ENCODE data around the gene MCM5. TPM values are rescaled to one million over a fixed set of nuclear protein-coding genes. Genes with fewer than 3 reads are reported as not detected.

The MCM5 gene
- total and polyA plus RNA-seq, 2 of the 13 experiments (the other 11 are each of a cell fraction or from before 2014, with no cell fraction given) = 40.2 to 93.5 TPM

DNA sequence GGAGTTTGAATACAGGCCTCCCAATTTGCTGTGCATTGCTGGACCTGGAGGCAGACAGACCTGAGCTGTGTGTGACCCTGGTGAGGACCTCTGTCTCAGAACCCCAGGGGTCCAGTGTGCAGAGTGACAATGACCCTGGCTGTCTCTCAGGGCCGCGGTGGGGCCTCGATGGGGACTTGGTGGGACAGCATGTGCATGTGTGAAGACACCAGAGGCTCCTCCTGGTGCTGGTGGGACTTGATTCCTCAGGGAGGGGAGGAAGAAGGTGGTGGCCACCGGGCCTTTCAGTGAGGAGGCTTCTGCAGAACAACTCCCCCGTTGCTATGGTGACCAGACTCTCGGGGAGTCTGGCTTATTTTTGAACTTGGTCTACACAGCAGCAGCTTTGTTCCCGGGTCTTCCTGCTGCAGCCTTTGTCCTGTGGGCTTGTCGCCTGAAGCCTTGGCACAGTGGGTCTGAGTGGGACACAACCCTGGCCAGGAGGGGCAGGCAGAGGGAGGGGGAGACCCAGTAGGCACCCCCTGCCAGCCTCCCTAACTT lies 35.3 kb downstream of the MCM5 start:
- in situ Hi-C loops (cut with HindIII; ENCODE audit: extremely low pct_ligation_motif_present, low pct_unique_long_range_greater_than_20kb) = loop anchor here (25.0 kb wide), 1 partner anchor 302 kb away; no protein-coding TSS in a partner anchor
- Histone ChIP-seq H3K9me3 (ENCODE audit: low read length) (no peaks in the 10 kb centered on the region), H3K79me2 (ENCODE audit: insufficient read depth, low read length) (no peaks in the 10 kb centered on the region), H4K20me1 (ENCODE audit: insufficient read depth, low read length) (no peaks in the 10 kb centered on the region), H3K27ac (ENCODE audit: extremely low read length, insufficient read depth, low read length) (no peak overlapping the region), H2AFZ (ENCODE audit: low read length) (no peak overlapping the region), H3K9ac (ENCODE audit: insufficient read depth, low read depth, low read length) (no peak overlapping the region), H3K4me3 (replicated peaks in 1 of 3; ENCODE audit: insufficient read depth in 1 of 3, low read depth in 2 of 3, low read length in 3 of 3) (no peak overlapping the region), H3K27me3 (ENCODE audit: control insufficient read depth in 1 of 2, insufficient read depth in 2 of 2, low read length in 2 of 2) (no peaks in the 10 kb centered on the region), H3K4me2 (ENCODE audit: low read depth, low read length) (no peak overlapping the region), H3K4me1 (ENCODE audit: insufficient read depth, low read length) (no peaks in the 10 kb centered on the region), H3K36me3 (replicated peaks in 1 of 2; ENCODE audit: control insufficient read depth in 1 of 2, insufficient read depth in 2 of 2, low read length in 2 of 2) (peaks cover 2 to 32% of the 10 kb centered on the region in 2 experiments; a peak in 4 of 5 replicates)
- CTCF ChIA-PET (ENCODE audit: low intra/inter-chr PET ratio, low total read pairs) = no interaction called here
- WGBS (ENCODE audit: low lambda C conversion rate) = 67% methylated on average over 5 of the region's 8 CpGs
- no peak for DNase-seq (ENCODE audit: low spot score)
- BruUV-seq (replicated peaks) = no TSS peak
- POLR2A ChIA-PET = no interaction called here
- no peak for TF ChIP-seq MYNN (CRISPR knock-in tag; IDR thresholded peaks at IDR 0.05; ENCODE audit: low read depth)
- TF ChIP-seq PPARG (CRISPR knock-in tag; conservative IDR thresholded peaks at IDR 0.05) = no peak
- TF ChIP-seq, protein P1, sequence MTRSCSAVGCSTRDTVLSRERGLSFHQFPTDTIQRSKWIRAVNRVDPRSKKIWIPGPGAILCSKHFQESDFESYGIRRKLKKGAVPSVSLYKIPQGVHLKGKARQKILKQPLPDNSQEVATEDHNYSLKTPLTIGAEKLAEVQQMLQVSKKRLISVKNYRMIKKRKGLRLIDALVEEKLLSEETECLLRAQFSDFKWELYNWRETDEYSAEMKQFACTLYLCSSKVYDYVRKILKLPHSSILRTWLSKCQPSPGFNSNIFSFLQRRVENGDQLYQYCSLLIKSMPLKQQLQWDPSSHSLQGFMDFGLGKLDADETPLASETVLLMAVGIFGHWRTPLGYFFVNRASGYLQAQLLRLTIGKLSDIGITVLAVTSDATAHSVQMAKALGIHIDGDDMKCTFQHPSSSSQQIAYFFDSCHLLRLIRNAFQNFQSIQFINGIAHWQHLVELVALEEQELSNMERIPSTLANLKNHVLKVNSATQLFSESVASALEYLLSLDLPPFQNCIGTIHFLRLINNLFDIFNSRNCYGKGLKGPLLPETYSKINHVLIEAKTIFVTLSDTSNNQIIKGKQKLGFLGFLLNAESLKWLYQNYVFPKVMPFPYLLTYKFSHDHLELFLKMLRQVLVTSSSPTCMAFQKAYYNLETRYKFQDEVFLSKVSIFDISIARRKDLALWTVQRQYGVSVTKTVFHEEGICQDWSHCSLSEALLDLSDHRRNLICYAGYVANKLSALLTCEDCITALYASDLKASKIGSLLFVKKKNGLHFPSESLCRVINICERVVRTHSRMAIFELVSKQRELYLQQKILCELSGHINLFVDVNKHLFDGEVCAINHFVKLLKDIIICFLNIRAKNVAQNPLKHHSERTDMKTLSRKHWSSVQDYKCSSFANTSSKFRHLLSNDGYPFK (CRISPR knock-in tag; IDR thresholded peaks at IDR 0.05; ENCODE audit: borderline replicate concordance) = no peak
- TF ChIP-seq POLR2A (IDR thresholded peaks at IDR 0.05; ENCODE audit: insufficient read depth in 1 of 2, low read depth in 2 of 2, low read length in 2 of 2) = peak in 1 of 2 experiments; percentile 19; a peak in 1 of 4 replicates
- no peak for TF ChIP-seq PLRG1 (conservative IDR thresholded peaks at IDR 0.05)
- no peak for TF ChIP-seq BRD4 (CRISPR knock-in tag; IDR thresholded peaks at IDR 0.05)
- intact Hi-C loops (cut with micrococcal nuclease; ENCODE audit: unreplicated experiment) = no loop called here
- no peak for ATAC-seq
- no peak for FAIRE-seq

DNA sequence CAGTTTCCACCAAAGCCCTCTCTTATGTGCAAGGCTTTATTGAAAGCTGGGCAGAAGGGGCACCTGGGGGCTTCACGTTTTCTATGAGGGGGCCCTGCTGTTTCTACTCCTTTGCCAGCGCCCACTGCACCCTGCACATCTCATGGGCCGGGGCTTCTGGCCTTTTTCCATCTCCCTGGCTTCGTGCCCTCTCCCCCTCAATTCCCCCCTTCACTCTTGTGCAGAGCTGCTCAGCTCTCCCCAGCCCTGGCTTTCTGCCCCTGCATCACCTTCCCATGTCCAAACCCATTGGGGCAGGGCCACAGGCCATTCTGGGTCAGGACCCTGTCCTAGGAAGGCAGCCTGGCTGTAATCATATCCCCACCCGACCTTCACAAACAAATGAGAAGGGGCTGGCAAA lies 36.5 kb downstream of the MCM5 start:
- Histone ChIP-seq H3K79me2 (ENCODE audit: insufficient read depth, low read length) (no peaks in the 10 kb centered on the region), H3K36me3 (replicated peaks in 1 of 2; ENCODE audit: control insufficient read depth in 1 of 2, insufficient read depth in 2 of 2, low read length in 2 of 2) (peaks cover 2 to 29% of the 10 kb centered on the region in 2 experiments; a peak in 4 of 5 replicates), H2AFZ (ENCODE audit: low read length) (no peak overlapping the region), H3K4me3 (replicated peaks in 1 of 3; ENCODE audit: insufficient read depth in 1 of 3, low read depth in 2 of 3, low read length in 3 of 3) (no peak overlapping the region), H3K27me3 (ENCODE audit: control insufficient read depth in 1 of 2, insufficient read depth in 2 of 2, low read length in 2 of 2) (no peaks in the 10 kb centered on the region), H4K20me1 (ENCODE audit: insufficient read depth, low read length) (no peaks in the 10 kb centered on the region), H3K4me2 (ENCODE audit: low read depth, low read length) (no peak overlapping the region), H3K27ac (ENCODE audit: extremely low read length, insufficient read depth, low read length) (no peak overlapping the region), H3K4me1 (ENCODE audit: insufficient read depth, low read length) (no peaks in the 10 kb centered on the region), H3K9me3 (ENCODE audit: low read length) (no peaks in the 10 kb centered on the region), H3K9ac (ENCODE audit: insufficient read depth, low read depth, low read length) (no peak overlapping the region)
- TF ChIP-seq, protein P2, sequence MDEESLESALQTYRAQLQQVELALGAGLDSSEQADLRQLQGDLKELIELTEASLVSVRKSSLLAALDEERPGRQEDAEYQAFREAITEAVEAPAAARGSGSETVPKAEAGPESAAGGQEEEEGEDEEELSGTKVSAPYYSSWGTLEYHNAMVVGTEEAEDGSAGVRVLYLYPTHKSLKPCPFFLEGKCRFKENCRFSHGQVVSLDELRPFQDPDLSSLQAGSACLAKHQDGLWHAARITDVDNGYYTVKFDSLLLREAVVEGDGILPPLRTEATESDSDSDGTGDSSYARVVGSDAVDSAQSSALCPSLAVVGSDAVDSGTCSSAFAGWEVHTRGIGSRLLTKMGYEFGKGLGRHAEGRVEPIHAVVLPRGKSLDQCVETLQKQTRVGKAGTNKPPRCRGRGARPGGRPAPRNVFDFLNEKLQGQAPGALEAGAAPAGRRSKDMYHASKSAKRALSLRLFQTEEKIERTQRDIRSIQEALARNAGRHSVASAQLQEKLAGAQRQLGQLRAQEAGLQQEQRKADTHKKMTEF (CRISPR knock-in tag; IDR thresholded peaks at IDR 0.05) = no peak
- TF ChIP-seq TOPORS (CRISPR knock-in tag; IDR thresholded peaks at IDR 0.05) (no peak), MXI1 (IDR thresholded peaks at IDR 0.05; ENCODE audit: borderline replicate concordance, low read depth, low read length) (no peak), PAWR (CRISPR knock-in tag; IDR thresholded peaks at IDR 0.05; ENCODE audit: borderline replicate concordance) (no peak)
- TF ChIP-seq, protein P3, sequence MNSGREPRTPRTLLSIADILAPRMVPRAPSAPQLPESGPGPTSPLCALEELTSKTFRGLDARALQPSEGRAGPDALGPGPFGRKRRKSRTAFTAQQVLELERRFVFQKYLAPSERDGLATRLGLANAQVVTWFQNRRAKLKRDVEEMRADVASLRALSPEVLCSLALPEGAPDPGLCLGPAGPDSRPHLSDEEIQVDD (CRISPR knock-in tag; IDR thresholded peaks at IDR 0.05; ENCODE audit: borderline replicate concordance) = no peak
- ChIA-PET CTCF (ENCODE audit: low intra/inter-chr PET ratio, low total read pairs) (no interaction called here), POLR2A (no interaction called here)
- no TSS peak for BruUV-seq (replicated peaks)
- FAIRE-seq (no peak), DNase-seq (ENCODE audit: low spot score) (no peak), ATAC-seq (no peak)
- 76% methylated on average over 5 of the region's 5 CpGs for WGBS (ENCODE audit: low lambda C conversion rate)
- intact Hi-C loops (cut with micrococcal nuclease; ENCODE audit: unreplicated experiment) = no loop called here
- in situ Hi-C loops (cut with HindIII; ENCODE audit: extremely low pct_ligation_motif_present, low pct_unique_long_range_greater_than_20kb) = loop anchor here (25.0 kb wide), 1 partner anchor 301 kb away; no protein-coding TSS in a partner anchor

Measured in HepG2 (cell line).